RKO (cell line): ENCODE measurements around the gene USP47.
A peak's percentile ranks its signal among the peaks of the same experiment; 100 is the strongest.

Source experiments
- DNase-seq: peaks from one replicate; pipeline ENCODE4 v3.0.0-alpha.2; 2016; ENCODE audit warnings: low spot score

Gene USP47

GRCh38 chr11:11981840-11982239 is 140.1 kb downstream of the USP47 start:
- DNase-seq: no peak

GRCh38 chr11:11982461-11982860 is 140.7 kb downstream of the USP47 start:
- no peak for DNase-seq

GRCh38 chr11:11982975-11983374 is 141.2 kb downstream of the USP47 start:
- no peak for DNase-seq

- DNase-seq: no peak
These were observed 141.7 kb downstream of the USP47 start for GRCh38 chr11:11983427-11983826.

- DNase-seq: no peak
These were observed 142.8 kb downstream of the USP47 start for GRCh38 chr11:11984563-11984962.

- peak; percentile 18 for DNase-seq
These were observed 143.4 kb downstream of the USP47 start for GRCh38 chr11:11985016-11985715.

GRCh38 chr11:11985954-11986949 is 144.5 kb downstream of the USP47 start:
- DNase-seq: no peak

- DNase-seq: peak; percentile 60
These were observed 145.8 kb downstream of the USP47 start for GRCh38 chr11:11987503-11988022.

GRCh38 chr11:11988099-11988651 is 146.4 kb downstream of the USP47 start:
- DNase-seq: no peak

- no peak for DNase-seq
These were observed 147.0 kb downstream of the USP47 start for GRCh38 chr11:11988681-11989261.

GRCh38 chr11:11989774-11990744 is 148.3 kb downstream of the USP47 start:
- no peak for DNase-seq

- DNase-seq: no peak
These were observed 150.8 kb downstream of the USP47 start for GRCh38 chr11:11992257-11993212.

GRCh38 chr11:11993839-11994238 is 152.1 kb downstream of the USP47 start:
- peak; percentile 75 for DNase-seq

GRCh38 chr11:11995601-11996000 is 153.8 kb downstream of the USP47 start:
- no peak for DNase-seq

- DNase-seq: no peak
These were observed 154.7 kb downstream of the USP47 start for GRCh38 chr11:11996321-11997048.

GRCh38 chr11:11997049-11997322 is 155.2 kb downstream of the USP47 start:
- DNase-seq: no peak

- DNase-seq: peak; percentile 91
These were observed 156.5 kb downstream of the USP47 start for GRCh38 chr11:11998091-11998781.

GRCh38 chr11:12001186-12001585 is 159.4 kb downstream of the USP47 start:
- no peak for DNase-seq

GRCh38 chr11:12003336-12003735 is 161.6 kb downstream of the USP47 start:
- DNase-seq: no peak
